Mucosa of descending colon (tissue), 3 donors: Measurements from ENCODE around the gene FAM184B. TPM values are rescaled to one million over a fixed set of nuclear protein-coding genes. Genes with fewer than 3 reads are reported as not detected.
A peak's percentile ranks its signal among the peaks of the same experiment; 100 is the strongest.
"Not testable (repeated sequence)": the region's sequence is repeated elsewhere in the genome, so short reads cannot be mapped to it uniquely, and the experiment has no call there.

Experiments used
- ATAC-seq: fragments of 200-7000 bp; cut with Tn5 transposase; one replicate; pipeline ENCODE4 v1.9.1; 2020; ENCODE audit warnings: mild to moderate bottlenecking, moderate library complexity
- DNase-seq, 3 donors: peaks; one replicate each; pipeline ENCODE4 v3.0.0-alpha.2; 2020
- H3K36me3 ChIP-seq: fragments of 200-600 bp; one replicate; pipeline ENCODE4 v1.8.0; 2021; ENCODE audit warnings: low read depth, mild to moderate bottlenecking
- H3K4me1 ChIP-seq: fragments of 200-600 bp; one replicate; pipeline ENCODE4 v1.8.0; 2021; ENCODE audit warnings: low read depth, mild to moderate bottlenecking
- H3K4me3 ChIP-seq: fragments of 200-600 bp; one replicate; pipeline ENCODE4 v1.8.0; 2021; ENCODE audit warnings: mild to moderate bottlenecking
- H3K9me3 ChIP-seq: fragments of 200-600 bp; one replicate; pipeline ENCODE4 v1.8.0; 2021; ENCODE audit warnings: mild to moderate bottlenecking
- CTCF ChIP-seq: fragments of 200-600 bp; IDR thresholded peaks from one replicate; pipeline ENCODE4 v1.8.0; 2022; ENCODE audit warnings: antibody characterized with exemption, mild to moderate bottlenecking
- intact Hi-C, 2 donors: fragments of 100-400 bp; cut with DNase I in 1 of 2; cut with micrococcal nuclease in 1 of 2; formaldehyde crosslinking; loops; one replicate each; pipeline versions ENCODE4 v1.11.0 to v1.11.1; 2022; cut with DNase I, micrococcal nuclease
- total RNA-seq, 3 donors: library from RNA; stranded (reverse); fragmentation: NEBNext Ultra II Directional in 2 of 3; extraction: Animal tissue kit (Norgen Biotek cat#: 25700) in 2 of 3; gene quantifications; one replicate each; pipeline versions ENCODE4 v1.2.1 to v1.2.4, GENCODE V29; 2021 to 2023
- donor health status: DM: no; HTN: no; CAD: no; lungs with moderate emphysema.
- donor health status: DM: no; HTN: no; CAD: no.
- donor health status: DM: no; HTN: yes; CAD: no.

FAM184B gene
- total RNA-seq, 3 donors from 2014 or later = 0.13 to 0.61 (median 0.41) TPM

- H3K9me3 ChIP-seq = no peaks in the 10 kb centered on the region
- ATAC-seq (no peak), DNase-seq (no peak)
- no peak overlapping the region for H3K4me3 ChIP-seq
- no peak for TF ChIP-seq CTCF
- no peaks in the 10 kb centered on the region for H3K36me3 ChIP-seq
- intact Hi-C loops = no loop called here
- H3K4me1 ChIP-seq = no peaks in the 10 kb centered on the region
Measured at GRCh38 chr4:17665852-17666251, 115.6 kb downstream of the FAM184B start.

GRCh38 chr4:17665346-17665745 is 116.1 kb downstream of the FAM184B start:
- Histone ChIP-seq H3K4me1 (no peaks in the 10 kb centered on the region), H3K36me3 (no peaks in the 10 kb centered on the region), H3K4me3 (no peak overlapping the region), H3K9me3 (no peaks in the 10 kb centered on the region)
- no peak for DNase-seq
- TF ChIP-seq CTCF = no peak
- no peak for ATAC-seq
- intact Hi-C loops = no loop called here

DNA sequence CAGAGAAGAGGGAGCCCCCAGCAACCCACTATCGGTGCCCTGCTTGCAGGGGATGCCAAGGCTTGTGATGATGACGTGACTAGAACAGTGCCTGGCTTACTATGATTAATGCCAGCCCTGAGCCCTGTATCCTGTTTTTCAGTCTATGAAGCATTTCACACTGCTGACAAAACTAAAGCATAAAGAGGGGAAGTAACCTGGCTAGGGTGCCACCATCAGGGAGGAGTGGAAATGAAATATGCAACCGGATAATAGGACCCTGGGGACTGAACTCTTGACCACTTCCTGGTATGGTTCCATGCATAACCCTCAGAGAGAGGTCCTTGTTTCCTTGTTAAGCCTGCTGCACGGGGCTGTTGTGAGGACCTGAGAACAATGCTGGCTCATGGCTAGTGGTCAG is 116.7 kb downstream of the FAM184B start:
- Histone ChIP-seq H3K4me1 (no peaks in the 10 kb centered on the region), H3K36me3 (no peaks in the 10 kb centered on the region), H3K9me3 (no peaks in the 10 kb centered on the region), H3K4me3 (no peak overlapping the region)
- no peak for TF ChIP-seq CTCF
- no peak for DNase-seq
- intact Hi-C loops = no loop called here
- peak; percentile 10 for ATAC-seq

DNA sequence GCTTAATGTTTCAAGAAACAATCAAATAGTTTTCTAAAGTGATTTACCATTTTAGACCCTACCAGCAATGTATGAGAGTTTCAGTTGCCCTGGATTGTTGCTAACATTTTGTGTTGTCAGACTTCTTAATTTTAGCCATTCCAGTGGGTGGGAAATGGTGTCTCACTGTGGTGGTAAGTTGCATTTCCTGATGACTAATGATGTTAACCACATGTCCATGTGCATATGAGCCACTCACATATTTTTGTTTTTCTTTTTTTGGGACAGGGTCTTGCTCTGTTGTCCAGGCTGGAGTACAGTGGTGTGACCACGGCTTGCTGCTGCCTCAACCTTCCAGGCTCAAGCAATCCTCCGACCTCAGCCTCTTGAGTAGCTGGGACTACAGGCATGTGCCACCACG is 118.7 kb downstream of the FAM184B start:
- Histone ChIP-seq H3K36me3 (no peaks in the 10 kb centered on the region), H3K9me3 (no peaks in the 10 kb centered on the region), H3K4me3 (no peak overlapping the region), H3K4me1 (no peaks in the 10 kb centered on the region)
- ATAC-seq (no peak), DNase-seq (no peak)
- TF ChIP-seq CTCF = no peak
- intact Hi-C loops = no loop called here

GRCh38 chr4:17659196-17659595 is 122.2 kb downstream of the FAM184B start:
- H3K4me1 ChIP-seq, DNase-seq, ATAC-seq, H3K36me3 ChIP-seq, H3K4me3 ChIP-seq, H3K9me3 ChIP-seq, intact Hi-C loops: not testable (repeated sequence)

GRCh38 chr4:17657849-17658248 is 123.6 kb downstream of the FAM184B start:
- no peak for TF ChIP-seq CTCF
- no peak overlapping the region for H3K4me3 ChIP-seq
- intact Hi-C loops = no loop called here
- no peak for ATAC-seq
- H3K4me1 ChIP-seq = no peaks in the 10 kb centered on the region
- no peak for DNase-seq
- H3K36me3 ChIP-seq = no peaks in the 10 kb centered on the region
- H3K9me3 ChIP-seq = no peaks in the 10 kb centered on the region
